NCI-H1436 (cell line): ENCODE data around the gene ITGB3.

ENCODE experiments used
- DNase-seq: peaks from one replicate; lab custom pipeline; 2025; lab: John Stamatoyannopoulos, UW

Gene ITGB3

DNA sequence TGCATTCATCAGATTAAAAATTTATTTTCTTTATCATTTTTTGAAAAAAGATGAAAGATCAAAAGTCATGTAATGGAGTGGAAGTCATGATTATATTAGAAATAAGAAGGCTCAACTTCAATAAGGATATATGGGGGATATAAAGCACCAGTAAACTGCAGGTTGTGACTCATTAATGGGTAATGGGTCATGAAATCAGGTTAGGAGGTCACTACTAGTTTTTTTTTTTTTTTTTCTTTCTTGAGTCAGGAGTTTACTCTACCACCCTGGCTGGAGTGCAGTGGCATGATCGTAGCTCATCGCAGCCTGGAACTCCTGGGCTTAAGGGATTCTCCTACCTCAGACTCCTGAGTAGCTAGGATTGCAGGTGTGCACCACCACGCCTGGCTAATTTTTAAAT lies 84.4 kb downstream of the ITGB3 start:
- no peak for DNase-seq

DNA sequence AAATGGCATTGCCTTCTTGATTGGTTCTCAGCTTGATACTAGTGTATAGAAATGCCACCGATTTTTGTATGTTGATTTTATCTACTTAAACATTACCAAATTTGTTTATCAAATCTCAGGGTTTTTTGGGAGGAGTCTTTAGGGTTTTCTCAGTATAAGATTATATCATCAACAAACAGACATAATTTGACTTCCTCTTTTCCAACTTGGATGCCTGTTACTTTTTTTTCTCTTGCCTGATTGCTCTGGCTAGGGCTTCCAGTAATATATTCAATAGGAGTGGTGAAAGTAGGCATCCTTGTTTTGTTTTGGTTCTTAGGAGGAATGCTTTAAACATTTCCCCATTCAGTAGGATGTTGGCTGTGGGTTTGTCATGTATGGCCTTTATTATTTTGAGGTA lies 99.2 kb downstream of the ITGB3 start:
- DNase-seq: no peak

GRCh38 chr17:47358652-47359051 lies 105.0 kb downstream of the ITGB3 start:
- no peak for DNase-seq
